HG02642 (cell line): Measurements from ENCODE around the gene HOXA9.

Source experiments
- ATAC-seq: cut with Tn5 transposase; IDR thresholded peaks from one replicate; pipeline ENCODE4 v1.9.1; 2021; ENCODE audit warnings: mild to moderate bottlenecking; ENCODE audit not compliant: unreplicated experiment, poor library complexity

Gene HOXA9

DNA sequence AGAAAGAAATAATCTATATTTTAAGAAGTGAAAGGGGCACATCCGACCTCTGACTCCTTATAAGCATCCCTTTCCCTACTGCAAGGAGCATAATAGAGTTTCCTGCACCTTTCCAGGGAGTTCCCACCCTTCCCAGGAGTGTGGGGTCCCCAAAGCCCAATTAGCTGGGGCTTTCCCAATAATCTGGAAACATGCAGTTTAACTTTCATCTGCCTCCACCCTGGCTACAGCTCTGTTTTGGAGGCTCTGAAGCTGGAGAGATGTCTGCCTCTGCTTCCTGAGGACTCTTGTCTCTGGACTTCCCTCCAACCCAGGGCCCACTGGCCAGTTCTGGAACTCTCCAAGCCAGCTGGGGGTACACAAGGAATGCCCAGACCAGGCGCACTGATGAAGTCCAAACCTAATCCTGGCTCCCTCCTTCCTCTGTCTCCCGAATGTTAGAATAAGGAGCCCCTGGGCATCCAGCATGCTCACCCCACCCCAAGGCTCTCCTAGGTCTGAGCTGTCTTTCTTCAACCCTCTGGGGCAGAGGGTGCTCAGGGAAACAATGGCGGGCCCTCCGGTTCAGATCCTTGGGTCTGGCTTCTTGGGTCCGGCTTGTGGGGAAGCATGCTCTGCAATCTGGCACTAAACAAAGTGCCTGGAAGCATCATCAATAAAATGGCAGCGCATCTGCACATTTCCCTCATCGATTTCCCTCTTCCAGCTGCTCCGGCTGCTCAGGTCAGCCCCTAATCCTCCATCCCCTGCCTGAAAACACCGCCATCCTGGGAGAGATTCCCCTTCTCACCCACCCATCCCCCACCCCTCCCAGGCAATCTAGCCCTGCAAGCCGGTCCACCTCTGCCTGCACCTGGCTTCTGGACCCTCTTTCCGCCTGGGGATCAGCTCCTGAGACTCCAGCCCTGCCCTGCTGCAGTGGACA lies 48.1 kb downstream of the HOXA9 start:
- ATAC-seq = no peak

DNA sequence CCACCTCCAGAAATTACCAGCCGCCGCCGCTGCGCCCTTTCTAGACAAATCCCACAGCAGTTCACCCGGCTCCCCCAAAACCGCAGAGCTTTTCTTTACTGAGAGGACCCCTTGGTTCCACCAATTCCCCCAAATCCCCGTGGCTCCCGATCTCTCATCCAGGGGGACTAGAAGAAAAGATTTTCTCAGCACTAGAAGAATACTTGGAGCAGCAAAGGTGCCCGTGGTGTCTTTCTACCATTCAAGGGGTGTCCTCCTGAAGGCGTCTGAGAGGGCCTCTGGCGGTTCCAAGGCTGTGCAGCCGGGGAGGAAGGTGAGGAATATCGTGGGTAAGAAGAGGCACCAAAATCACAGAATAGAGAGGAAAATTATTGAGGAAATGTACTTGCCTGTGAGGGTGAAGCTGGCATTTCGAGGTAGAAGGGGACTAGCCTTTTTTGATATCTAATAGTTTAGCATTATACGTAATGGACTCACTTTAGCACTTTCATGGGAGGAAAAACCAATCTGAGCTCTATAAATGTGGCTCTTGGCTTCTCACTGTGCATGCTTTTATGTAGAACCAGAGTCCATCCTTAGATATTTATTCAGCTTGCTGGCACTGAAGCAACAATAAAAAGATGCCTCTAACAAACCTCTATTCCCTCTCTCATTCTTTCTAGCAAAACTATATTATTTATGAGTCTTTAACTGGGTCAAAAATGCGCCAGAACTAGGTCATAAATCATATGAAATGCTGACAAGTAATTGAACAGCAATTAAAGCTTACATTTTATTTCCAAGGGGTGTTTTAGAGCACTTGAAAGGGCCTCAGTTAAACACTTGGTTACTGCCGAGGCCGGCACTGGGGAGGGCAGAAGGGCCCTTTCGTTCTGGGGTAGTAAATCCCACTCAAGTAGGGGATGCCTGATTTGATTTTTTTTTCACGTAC lies 49.0 kb downstream of the HOXA9 start:
- ATAC-seq = no peak

DNA sequence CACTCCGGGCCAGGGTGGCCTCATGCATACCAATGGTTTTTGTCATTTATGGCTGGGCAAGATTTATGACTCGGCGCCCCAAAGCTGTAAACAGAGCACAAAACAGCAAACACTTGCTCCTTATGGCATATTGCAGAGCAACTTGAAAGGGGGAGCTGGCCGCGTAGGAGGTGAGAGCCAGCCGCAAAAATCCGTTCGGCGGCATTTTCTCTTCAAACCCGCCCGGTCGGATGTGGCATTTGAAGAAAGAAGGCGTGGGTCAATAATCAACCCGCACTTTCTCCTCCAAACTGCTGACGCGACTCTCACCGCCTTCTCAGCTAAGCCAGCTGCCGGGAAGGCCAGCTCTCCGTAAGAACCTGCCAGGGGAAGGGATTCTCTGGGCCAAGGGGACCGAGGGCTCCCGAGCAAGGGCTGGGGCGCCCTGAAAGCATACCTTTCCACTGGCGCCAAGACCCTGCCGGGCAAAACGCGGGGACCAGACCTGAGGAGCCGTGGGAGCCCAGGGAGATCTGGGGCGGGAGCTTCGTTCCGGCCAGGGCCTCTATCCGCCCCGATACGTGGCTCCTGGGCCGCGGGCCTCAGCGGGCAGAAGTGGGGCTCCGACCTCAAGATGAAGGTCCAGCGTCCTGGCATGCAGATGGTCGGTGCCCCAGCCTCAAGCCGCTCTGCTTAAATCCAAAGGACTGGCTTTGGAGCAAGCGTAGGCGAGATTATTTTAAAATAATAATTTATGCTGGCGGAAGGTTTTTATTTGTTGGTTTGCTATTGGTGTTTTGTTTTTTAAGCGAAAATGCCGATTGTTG lies 49.9 kb downstream of the HOXA9 start:
- ATAC-seq = no peak

DNA sequence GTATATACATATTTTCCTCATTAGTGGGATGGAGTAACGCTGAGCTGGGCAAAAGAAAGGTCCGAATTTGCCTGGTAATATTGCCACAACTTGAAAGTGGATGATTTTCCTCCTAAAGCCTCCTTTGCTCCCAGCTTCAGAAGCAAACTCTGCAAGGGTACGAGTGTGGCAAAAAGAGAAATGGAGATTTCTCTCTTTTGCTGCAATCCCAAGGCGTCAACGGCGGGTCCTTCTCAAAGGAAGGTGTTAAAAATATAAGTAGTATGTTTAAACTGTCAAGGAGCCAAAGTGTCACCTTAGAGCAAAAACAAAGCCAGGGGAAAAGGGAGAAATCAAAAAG lies 50.5 kb downstream of the HOXA9 start:
- ATAC-seq = no peak

DNA sequence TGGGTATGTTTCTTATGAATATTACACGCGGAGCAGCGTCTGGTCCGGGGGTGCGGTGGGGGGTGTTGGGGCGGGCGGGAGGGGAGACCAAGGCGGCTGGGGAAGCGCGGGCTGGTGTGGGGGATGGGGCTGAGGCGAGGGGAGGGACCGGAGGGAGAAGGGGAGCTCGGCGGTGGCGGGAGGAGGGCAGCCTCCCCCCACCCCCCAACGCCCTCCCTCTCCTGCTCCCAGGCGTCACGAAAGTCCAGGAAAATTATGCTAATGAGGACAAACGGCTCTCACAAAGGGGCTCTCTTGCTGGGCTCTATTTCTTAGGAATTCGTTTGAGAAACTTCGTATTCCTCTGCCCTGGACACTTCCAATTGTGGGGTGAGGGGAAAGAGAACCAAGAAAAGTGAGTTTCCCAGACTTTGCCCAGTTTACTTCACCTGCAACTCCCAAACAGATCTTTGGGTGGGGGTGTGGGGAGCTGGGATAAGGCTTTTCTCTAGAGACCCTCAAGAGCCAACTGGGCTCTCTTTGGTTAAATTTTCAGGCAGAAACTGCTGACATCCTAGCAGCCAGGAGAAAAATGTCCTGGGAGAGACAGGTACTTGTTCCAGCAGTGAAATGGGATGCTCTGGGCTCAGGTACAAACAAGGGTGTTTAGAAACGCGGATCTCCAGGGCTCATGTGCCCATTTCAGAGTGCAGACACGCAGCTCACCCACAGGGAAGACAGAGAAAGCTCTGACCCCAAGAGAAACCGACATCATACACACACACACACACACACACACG lies 51.2 kb downstream of the HOXA9 start:
- no peak for ATAC-seq

DNA sequence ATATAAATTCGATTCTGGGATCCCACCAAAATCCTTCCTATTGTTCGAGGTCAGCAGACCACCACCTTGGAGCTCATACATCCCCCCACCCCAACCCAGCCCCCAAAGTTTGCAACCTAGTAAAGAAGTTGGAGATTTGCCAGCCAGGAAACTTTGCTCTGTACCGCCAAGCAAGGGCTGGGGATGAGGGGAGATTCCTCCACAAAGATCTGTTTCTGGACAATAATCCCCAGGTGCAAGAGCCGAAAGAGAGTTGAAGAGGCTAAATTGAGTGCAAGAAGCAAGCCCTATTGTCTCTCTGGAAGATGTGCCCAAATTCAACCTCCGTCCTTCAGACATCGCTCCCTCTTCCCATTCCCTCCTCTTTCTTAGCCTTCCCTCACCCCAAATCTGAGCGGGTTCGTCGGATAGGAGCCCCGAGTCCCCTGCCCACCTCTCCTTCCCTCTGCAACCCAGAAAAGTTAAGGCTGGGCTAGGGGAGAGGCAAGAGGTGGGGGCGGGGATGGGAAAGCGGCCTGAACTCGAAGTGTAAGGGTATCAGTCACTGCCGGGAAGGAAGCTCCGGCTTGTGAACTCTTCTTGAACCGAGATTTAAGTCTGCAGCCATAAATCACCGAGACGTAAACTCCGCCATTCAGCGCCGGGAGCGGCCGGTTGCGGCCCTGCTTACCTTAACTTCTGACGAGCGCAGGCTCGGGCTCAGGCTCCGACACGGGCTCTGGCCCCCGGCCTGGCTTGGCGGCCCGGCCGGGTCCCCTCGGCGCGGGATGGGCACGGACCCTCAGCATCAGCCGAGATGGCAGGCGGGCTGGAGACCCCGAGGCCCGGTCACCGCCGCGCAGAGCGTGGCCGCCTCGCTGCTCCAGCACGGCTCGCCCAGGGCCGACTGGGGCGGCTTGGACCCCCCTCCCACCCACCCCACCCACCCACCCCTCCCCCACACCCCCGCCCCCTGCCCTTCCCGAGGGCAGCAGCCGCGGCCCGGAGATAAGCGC lies 52.1 kb downstream of the HOXA9 start:
- no peak for ATAC-seq
